Measurements from ENCODE around the gene ALMS1. TPM values are rescaled to one million over a fixed set of nuclear protein-coding genes. Genes with fewer than 3 reads are reported as not detected.
"Not testable (repeated sequence)": the region's sequence is repeated elsewhere in the genome, so short reads cannot be mapped to it uniquely, and the experiment has no call there.

The ALMS1 gene
- total and polyA plus RNA-seq, 2 of the 8 experiments (the other 6 are each of a cell fraction or from before 2014, with no cell fraction given), result 21.8 to 45.6 TPM

DNA sequence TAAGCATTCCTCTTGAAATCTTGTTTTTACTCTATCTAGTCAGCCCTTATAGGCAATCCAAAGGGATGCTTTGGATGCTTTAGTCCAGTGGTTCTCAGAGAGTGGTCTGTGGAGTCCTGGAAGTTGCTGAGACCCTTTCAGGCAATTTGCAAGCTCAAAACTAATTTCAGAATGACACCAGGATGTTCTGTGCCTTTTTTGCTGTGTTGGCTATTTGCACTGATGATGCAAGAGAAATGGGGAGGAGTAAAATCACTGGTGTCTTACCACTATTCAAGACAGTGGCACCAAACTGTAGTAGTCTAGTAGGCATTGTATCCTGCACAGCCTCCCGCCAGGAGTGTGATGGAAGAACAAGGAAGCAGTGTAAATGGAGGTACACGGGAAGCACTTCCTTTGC lies 219.0 kb downstream of the ALMS1 start:
- H2BK15ac ChIP-seq (ENCODE audit: low read length); H4K8ac ChIP-seq (ENCODE audit: extremely low read depth, insufficient read depth, low read length); H3K23ac ChIP-seq (ENCODE audit: insufficient read length); H3K27me3 ChIP-seq (replicated peaks in 1 of 4; ENCODE audit: control insufficient read depth in 3 of 4, extremely low read depth in 1 of 4, insufficient read depth in 3 of 4, low read length in 3 of 4); H3K56ac ChIP-seq (replicated peaks; ENCODE audit: insufficient read length, low read depth, low read length); FAIRE-seq; H3K4ac ChIP-seq (replicated peaks; ENCODE audit: insufficient read length, low read depth, low read length); H2BK20ac ChIP-seq (ENCODE audit: low read length); H2AFZ ChIP-seq (ENCODE audit: low read length); H4K5ac ChIP-seq (ENCODE audit: insufficient read length, low read depth, low read length); DNase-seq (ENCODE audit: low read depth in 1 of 2, low spot score in 2 of 2); H3K4me1 ChIP-seq (replicated peaks in 1 of 4; ENCODE audit: control insufficient read depth in 3 of 4, insufficient read depth in 4 of 4, low read length in 3 of 4); POLR2A ChIA-PET (ENCODE audit: partially characterized antibody); H3K9ac ChIP-seq (replicated peaks in 1 of 4; ENCODE audit: extremely low read depth in 1 of 4, low read depth in 3 of 4, low read length in 3 of 4); H3K14ac ChIP-seq (ENCODE audit: insufficient read length); H3K27ac ChIP-seq (ENCODE audit: low read depth, low read length); H2BK5ac ChIP-seq (ENCODE audit: low read depth, low read length); H3K4me2 ChIP-seq (ENCODE audit: insufficient read depth in 1 of 2, low read depth in 2 of 2, low read length in 2 of 2); H3K79me2 ChIP-seq (ENCODE audit: control insufficient read depth in 1 of 2, insufficient read depth in 2 of 2, low read length in 2 of 2); H3K23me2 ChIP-seq (ENCODE audit: low read depth, low read length); H4K91ac ChIP-seq (replicated peaks; ENCODE audit: insufficient read length, low read length); H2AK5ac ChIP-seq (ENCODE audit: low read depth, low read length); H3K36me3 ChIP-seq (ENCODE audit: control insufficient read depth in 2 of 4, insufficient read depth in 4 of 4, low read length in 3 of 4); H3K79me1 ChIP-seq (ENCODE audit: low read depth, low read length); H2BK120ac ChIP-seq (replicated peaks; ENCODE audit: low read depth, low read length); H2BK12ac ChIP-seq (ENCODE audit: low read depth, low read length); H3K9me3 ChIP-seq (ENCODE audit: insufficient read depth in 2 of 2, low read depth in 1 of 2, low read length in 1 of 2); H4K20me1 ChIP-seq (replicated peaks in 1 of 2; ENCODE audit: control insufficient read depth in 1 of 2, insufficient read depth in 2 of 2, low read length in 2 of 2); H3K4me3 ChIP-seq (ENCODE audit: extremely low read depth in 1 of 4, insufficient read depth in 2 of 4, low read depth in 3 of 4, low read length in 4 of 4); H3K18ac ChIP-seq (ENCODE audit: extremely low read depth, low read length); CTCF ChIA-PET (ENCODE audit: partially characterized antibody): not testable (repeated sequence)
- WGBS, 2 experiments (ENCODE audit: extremely low coverage in 1 of 2, insufficient coverage in 1 of 2, insufficient read length in 1 of 2, insufficient replicate concordance in 2 of 2, low coverage in 1 of 2, low lambda C conversion rate in 2 of 2, missing lambda C conversion rate in 1 of 2), result 88% methylated on average over 2 of the region's 2 CpGs; no CpG with 5 or more reads in 1 of the 2 experiments
